GM18498 (cell line): ENCODE results near the gene RIN3.

Experiments used
- ATAC-seq: cut with Tn5 transposase; IDR thresholded peaks from one replicate; pipeline ENCODE4 v1.9.1; 2021; ENCODE audit warnings: mild to moderate bottlenecking, moderate library complexity; ENCODE audit not compliant: unreplicated experiment

RIN3 gene

DNA sequence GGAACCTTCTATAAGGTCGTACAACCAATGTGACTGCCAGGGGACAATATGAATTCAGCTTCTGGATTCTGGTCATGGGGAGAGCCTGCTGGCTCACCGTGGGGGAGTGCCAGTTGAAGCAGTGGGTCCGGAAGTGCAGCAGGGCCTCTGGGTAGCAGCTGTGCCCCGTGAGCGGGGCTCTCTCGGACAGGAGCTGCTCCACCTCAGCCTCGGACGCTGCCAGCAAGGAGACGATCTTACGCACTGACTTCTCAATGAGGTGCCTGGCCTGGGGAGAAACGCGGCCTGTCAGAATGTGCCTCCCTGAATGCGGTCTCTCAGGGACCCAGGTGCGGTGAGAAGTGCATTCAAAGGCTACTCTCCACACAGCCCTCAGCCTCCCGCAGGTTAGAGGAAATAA, 192.8 kb downstream of the RIN3 start:
- no peak for ATAC-seq

- ATAC-seq, result no peak
Measured at GRCh38 chr14:92709340-92710000, 195.9 kb downstream of the RIN3 start.

DNA sequence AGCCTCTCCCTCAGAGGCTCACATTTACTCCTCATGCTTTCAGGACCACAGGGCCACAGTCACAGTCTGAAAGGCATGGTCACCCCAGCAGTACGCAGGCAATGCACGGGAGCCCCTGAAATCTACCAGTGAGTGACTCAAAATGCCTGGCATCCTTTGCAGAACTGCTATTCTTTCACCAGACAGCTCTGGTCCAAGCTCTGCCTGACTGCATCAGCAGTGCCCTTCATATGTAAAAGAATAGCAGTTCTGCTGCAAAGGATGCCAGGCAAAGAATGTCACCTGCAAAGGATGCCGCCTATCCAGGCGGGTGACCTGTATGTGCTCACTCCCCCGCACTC, 196.4 kb downstream of the RIN3 start:
- no peak for ATAC-seq

DNA sequence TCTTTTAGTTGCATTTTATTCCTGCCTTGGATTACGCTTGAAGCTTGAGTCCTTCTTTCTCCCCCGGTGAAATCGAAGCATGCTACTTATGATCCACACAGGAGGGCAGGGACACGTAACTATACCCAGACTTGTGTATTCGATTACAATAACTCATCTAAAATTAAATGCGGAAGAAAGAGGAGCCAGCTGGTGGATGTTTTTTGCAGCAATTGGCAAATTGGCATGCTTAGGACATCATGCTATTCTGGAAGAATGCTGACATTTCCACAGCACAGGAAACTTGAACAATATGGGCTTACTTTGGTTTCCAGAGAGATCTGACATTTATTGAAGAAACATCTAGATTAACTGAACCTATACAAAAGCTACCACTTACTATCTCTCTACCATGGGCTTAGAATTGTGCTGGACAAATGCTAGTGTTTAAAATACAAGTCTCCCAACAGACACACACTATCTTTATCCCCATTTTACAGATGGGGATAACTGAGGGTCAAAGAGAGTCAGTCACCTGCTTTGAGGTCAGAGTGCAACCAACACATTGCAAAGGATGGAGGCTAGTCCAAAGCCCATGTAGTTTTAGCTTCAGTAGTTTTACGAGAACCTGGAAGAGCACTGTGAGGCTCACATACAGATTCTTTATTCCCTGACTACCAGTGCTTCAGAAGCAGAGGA, 198.5 kb downstream of the RIN3 start:
- no peak for ATAC-seq

DNA sequence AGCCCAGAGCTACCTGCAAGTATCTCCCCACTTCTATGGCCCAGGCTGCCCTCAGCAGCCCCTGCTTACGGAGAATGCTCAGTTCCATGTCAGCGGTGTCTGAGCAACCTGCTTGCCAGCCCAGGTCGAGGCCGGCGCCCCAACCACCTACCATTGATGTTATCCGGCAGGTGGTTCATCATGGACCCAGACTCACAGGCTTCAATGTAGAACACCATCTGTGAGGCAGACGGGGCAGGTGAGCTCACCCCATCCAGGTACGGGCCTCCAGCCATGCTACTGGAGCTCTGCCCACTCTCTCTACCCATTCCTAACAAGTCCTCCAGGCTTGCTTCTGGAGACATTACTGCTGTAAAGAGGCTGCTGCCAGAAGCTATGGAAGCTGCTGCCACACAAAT, 199.1 kb downstream of the RIN3 start:
- ATAC-seq, result no peak

DNA sequence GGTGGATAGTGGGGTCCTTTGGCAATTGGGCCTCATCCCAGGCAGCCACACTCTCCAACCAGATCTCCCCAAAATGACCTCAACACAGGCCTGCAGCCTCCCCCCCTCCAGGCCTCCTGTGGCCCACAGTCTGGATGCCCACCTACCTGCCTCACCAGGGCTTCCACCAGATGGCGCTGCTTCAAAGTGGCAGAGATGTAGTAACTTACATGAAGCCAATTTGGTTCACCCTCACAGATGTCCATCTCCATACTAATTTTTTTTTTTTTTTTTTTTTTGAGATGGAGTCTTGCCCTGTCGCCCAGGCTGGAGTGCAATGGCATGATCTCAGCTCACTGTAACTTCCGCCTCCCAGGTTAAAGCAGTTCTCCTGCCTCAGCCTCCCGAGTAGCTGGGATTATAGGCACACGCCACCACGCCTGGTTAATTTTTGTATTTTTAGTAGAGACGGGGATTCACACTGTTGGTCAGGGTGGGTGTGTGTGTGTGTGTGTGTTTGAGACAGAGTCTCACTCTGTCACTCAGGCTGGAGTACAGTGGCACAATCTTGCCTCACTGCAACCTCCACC, 201.2 kb downstream of the RIN3 start:
- peak; percentile 65 for ATAC-seq

- ATAC-seq, result no peak
Measured at GRCh38 chr14:92716131-92716530, 202.6 kb downstream of the RIN3 start.

- ATAC-seq, result no peak
Measured at GRCh38 chr14:92717571-92718042, 204.0 kb downstream of the RIN3 start.

DNA sequence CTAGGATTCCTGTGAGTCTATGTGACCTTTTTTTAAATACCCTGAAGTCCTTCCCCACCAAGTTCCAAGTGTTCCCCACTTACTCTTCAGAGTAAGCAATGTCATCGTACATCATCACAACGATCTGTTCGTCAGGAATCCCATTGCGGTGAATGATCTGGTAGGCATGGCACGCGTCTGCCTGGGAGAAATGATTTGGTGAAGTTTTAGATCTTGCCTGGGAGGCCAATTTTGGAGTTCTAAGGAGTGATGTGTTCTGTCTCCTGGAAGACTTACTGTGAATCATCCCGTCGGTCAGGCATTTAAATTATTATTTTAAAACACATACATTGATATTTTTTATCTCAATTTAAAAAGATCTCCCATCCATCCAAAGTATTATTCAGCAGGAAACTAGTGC, 205.1 kb downstream of the RIN3 start:
- no peak for ATAC-seq

DNA sequence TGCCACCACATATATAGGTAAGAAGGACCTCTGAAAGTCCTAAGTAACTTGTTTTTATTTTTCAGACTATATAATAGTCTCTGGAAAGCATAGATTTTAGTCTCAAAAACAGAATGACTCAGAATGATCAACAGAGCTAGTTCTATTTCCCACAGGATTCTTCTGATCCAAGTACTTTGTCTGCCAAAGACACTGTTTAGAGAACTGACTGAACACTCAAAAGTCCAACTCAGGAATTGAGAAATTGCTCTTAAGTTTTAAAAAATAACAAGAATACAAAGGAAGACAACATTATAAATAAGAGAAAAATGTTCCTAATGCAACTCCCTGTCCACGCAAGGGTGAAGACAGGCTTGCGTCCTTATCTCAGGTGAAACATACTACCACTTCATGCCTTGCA, 205.8 kb downstream of the RIN3 start:
- ATAC-seq, result no peak

- no peak for ATAC-seq
Measured at GRCh38 chr14:92719890-92720323, 206.3 kb downstream of the RIN3 start.

- no peak for ATAC-seq
Measured at GRCh38 chr14:92724516-92725340, 211.1 kb downstream of the RIN3 start.

DNA sequence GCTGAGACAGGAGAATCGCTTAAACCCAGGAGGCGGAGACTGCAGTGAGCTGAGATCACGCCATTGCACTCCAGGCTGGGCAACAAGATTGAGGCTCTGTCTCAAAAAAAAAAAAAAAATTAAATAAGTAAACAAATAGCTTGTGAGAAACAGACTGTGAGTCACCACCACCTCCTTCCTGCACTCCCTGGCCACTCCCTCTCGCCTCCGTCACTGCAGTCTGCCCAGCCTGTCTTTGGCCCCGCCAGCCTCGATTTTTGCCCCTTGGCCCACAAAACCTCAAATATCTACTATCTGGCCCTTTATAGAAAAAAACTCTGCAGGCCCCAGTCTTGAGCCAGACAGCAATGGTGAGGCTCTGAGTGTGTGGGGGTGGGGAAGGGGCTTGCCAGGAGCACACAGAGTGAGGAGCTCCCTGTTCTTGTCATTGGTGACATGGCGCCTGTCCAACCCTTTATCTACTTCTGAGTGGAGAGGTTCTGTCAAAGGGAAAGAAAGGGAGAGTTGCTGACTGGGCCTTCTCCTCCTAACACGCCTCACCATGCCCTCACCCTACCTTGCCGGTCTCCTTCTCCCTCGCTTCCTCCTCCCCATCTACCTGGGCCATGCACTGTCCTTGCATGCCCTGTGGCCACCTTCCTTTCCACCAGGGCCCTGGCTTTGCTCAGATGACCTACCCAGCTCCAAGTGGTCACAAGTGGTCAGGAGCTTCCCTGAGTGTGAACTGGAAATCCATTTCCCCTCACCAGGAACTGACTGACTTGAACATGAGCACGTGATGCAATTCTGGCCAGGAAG, 212.8 kb downstream of the RIN3 start:
- no peak for ATAC-seq

- no peak for ATAC-seq
Measured at GRCh38 chr14:92726933-92727262, 213.3 kb downstream of the RIN3 start.

DNA sequence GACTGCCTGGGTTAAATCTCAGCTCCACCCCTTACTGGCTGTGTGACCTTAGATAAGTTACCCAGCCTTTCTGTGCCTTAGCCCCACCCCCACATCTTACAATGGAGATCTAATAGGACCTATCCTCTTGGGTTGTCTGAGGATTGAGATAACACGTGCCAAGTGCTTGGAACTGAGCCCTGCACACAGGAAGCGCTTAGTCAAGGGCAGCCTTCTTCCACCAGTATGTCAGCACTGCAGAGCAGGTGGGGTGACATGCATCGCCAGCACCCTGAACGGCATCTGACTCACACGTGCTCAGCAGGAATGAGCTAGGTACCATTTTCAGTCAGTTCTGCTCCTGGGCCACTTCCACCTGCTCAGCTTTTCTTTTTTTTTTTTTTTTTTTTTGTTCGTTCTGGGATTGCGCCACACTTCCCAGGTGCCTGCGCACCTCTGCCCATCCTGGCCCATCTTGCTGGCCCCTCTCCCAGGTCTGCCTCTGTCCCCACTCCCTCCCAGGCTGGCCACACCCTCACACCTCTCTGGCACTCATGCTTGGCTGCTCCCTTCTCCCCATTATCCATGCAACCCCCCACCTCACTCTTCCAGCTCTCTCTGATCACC, 215.3 kb downstream of the RIN3 start:
- ATAC-seq, result no peak

DNA sequence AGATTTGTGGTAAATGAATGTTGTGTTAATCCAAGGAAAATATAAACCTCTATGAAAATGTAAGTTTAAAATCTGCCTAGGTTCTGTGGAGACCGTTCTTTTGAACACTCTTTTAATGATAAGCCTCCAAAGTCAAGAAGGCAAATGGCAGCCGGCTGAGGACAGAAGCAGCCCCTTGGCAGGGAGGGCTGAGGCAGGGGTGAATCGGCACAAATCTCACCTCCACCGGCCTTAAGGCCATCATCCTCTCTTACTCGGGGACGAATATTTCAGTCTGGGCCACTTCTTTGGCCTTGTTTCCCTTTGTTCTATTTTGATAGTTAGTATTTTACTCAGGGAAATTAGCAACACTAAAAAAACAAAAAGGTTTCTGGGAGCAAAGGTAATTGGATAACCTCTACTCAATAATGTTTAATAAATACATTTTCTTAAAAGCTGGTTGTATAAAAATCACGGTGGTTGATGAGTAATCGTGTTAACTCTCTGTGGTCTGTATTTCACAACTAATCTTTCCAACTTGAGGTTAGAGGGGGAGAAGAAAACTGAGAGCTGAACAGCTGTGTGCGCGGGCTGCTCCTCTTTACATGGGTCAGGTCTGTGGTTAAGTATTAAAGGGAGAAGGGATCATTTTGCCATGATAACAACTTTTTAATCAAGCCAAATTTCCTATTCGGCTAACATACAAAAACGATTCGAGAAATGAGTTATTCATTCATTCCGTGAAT, 216.2 kb downstream of the RIN3 start:
- ATAC-seq, result peak; percentile 83

DNA sequence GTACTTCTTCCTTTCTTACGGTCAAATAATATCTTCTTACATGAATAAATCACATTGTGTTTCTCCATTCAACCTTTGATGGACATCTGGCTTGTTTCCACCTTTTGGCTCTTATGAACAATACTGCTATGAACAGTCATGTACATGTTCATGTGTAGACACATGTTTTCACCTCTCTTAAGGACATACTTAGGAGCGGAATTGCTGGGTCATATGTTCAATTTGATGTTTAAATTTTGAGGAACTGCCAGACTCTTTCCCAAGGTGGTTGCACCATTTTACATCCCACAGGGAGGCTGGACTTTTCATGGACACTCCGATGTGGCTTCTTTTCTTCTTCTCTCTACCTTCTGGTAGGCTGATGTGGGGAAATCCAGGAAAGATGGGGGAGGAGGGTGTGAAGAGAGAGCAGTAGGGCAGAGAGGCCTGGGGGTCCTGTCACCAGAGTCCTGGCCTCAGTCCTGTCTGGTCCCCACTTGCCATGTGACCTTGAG, 218.1 kb downstream of the RIN3 start:
- no peak for ATAC-seq

- ATAC-seq, result no peak
Measured at GRCh38 chr14:92733007-92733406, 219.4 kb downstream of the RIN3 start.

DNA sequence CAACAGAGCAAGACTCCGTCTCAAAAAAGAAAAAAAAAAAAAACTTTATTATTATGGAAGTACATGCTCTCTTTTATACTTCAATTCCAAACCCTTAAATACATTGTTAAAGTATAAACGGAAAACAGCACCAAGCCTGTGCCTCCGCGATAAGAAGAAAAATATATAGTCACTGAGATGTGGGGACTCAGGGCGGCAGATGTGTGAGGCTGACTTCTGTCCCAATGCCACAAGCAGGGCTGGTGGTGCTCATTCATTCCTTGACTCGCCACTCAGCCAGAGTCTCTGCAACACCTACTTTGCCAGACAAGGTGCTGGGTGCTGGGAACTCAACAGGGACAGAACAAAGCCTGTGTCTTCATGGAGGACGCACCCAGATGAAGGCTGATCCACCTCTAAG, 221.0 kb downstream of the RIN3 start:
- ATAC-seq, result no peak

- ATAC-seq, result no peak
Measured at GRCh38 chr14:92735344-92735743, 221.8 kb downstream of the RIN3 start.
